ENCODE measurements around the gene CDK18.

CDK18 gene

GRCh38 chr1:205581321-205581980, 77.0 kb downstream of the CDK18 start:
- TF ChIP-seq CTCF (IDR thresholded peaks at IDR 0.05; ENCODE audit: insufficient read depth, low read depth, low read length, missing control alignments) = no peak
- DNase-seq (ENCODE audit: low read depth) = no peak
- H3K4me3 ChIP-seq (ENCODE audit: low read length) = no peak overlapping the region

GRCh38 chr1:205582046-205582445, 77.6 kb downstream of the CDK18 start:
- TF ChIP-seq CTCF (IDR thresholded peaks at IDR 0.05; ENCODE audit: insufficient read depth, low read depth, low read length, missing control alignments) = no peak
- DNase-seq (ENCODE audit: low read depth) = no peak
- H3K4me3 ChIP-seq (ENCODE audit: low read length) = no peak overlapping the region

All from epithelial cell of esophagus (primary cell).